GM23248 (cell line): Measurements from ENCODE around the gene PLPP2.

Experiments
- EZH2 ChIP-seq: fragments of 200-600 bp; sonication (generic); IDR thresholded peaks from 2 replicates; pipeline ENCODE4 v1.6.1; 2018; ENCODE audit warnings: antibody characterized with exemption, mild to moderate bottlenecking; ENCODE audit not compliant: insufficient read depth, poor library complexity, severe bottlenecking
- EZH2phosphoT487 ChIP-seq: fragments of 200-600 bp; sonication (generic); IDR thresholded peaks from 2 replicates; pipeline ENCODE4 v1.6.1; 2018; ENCODE audit warnings: antibody characterized with exemption, moderate library complexity, mild to moderate bottlenecking, low read depth; ENCODE audit not compliant: insufficient read depth

GRCh38 chr19:277131-277530 lies 14.1 kb downstream of the PLPP2 start:
- TF ChIP-seq EZH2 (no peak), EZH2phosphoT487 (no peak)
